Measurements from ENCODE around the gene TEX22.

- TF ChIP-seq POLR2AphosphoS5 (IDR thresholded peaks at IDR 0.05; ENCODE audit: low read depth, low read length) (no peak), POLR2A (IDR thresholded peaks at IDR 0.05; ENCODE audit: low read depth, low read length) (no peak), TAF1 (IDR thresholded peaks at IDR 0.05; ENCODE audit: low read depth, low read length) (no peak), POU2F2 (IDR thresholded peaks at IDR 0.05; ENCODE audit: low read depth, low read length) (no peak), SPI1 (IDR thresholded peaks at IDR 0.05; ENCODE audit: low read depth, low read length) (no peak), PAX5 (IDR thresholded peaks at IDR 0.05; ENCODE audit: insufficient read depth, low read length, severe bottlenecking) (no peak)
Observed at GRCh38 chr14:105442834-105443233, 44.5 kb downstream of the TEX22 start.

Measured in GM12891 (cell line).